Activated CD8-positive, alpha-beta memory T cell treated with anti-CD3 and anti-CD28 coated beads, Interleukin-2, amount 50 U/mL, for 24 hours (primary cell): ENCODE results near the gene GPRC5C.

Experiments
- DNase-seq: peaks from one replicate; pipeline ENCODE4 v3.0.0-alpha.2; 2020; ENCODE audit errors: extremely low read depth

The GPRC5C gene

GRCh38 chr17:74407384-74407783 lies 24.5 kb upstream of the GPRC5C start:
- DNase-seq, result no peak

GRCh38 chr17:74408262-74408661 lies 23.6 kb upstream of the GPRC5C start:
- DNase-seq, result no peak

- DNase-seq, result no peak
Measured at GRCh38 chr17:74408815-74409214, 23.1 kb upstream of the GPRC5C start.

DNA sequence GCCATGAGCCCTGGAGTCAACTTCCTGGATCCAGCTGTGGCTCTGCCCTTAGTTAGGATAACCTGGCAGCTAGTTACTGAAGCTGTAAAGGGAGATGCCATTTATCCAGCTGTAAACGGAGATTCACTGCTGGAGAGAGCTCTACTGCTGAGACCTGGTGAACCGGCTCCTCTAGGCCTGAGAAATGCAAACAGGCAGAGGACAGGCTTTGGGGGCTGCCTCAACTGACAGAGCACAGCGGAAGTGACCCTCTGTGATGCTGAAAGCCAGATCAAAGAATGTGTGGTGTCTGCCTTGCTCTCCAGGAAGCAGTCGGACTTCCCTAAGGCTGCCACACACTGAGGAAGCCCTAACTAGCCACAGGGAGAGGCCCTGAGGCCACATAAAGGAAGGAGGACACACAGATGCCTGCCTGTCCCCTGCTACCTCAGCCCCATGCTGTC lies 21.9 kb upstream of the GPRC5C start:
- no peak for DNase-seq

GRCh38 chr17:74412581-74412980 lies 19.3 kb upstream of the GPRC5C start:
- DNase-seq, result no peak

DNA sequence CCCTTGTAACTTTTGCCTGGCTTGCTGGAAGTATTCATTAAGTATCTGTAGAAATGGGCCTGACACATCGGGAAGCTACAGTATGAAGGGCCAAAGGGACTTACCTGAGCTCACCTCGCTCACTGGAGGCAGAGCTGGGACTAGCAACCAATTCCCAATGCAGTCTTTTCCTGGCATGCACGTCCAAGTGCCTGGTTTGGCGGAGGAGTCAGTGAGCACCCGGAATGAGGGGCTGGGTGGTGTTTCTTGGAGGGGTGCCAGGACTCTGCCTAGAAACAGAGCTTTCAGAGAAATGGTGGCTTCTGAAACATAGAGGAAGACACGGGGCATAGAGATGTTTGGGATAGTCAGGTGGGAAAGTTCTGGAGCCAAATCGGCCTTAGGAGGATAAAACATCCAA lies 18.4 kb upstream of the GPRC5C start:
- no peak for DNase-seq

- DNase-seq, result no peak
Measured at GRCh38 chr17:74414510-74414909, 17.4 kb upstream of the GPRC5C start.

DNA sequence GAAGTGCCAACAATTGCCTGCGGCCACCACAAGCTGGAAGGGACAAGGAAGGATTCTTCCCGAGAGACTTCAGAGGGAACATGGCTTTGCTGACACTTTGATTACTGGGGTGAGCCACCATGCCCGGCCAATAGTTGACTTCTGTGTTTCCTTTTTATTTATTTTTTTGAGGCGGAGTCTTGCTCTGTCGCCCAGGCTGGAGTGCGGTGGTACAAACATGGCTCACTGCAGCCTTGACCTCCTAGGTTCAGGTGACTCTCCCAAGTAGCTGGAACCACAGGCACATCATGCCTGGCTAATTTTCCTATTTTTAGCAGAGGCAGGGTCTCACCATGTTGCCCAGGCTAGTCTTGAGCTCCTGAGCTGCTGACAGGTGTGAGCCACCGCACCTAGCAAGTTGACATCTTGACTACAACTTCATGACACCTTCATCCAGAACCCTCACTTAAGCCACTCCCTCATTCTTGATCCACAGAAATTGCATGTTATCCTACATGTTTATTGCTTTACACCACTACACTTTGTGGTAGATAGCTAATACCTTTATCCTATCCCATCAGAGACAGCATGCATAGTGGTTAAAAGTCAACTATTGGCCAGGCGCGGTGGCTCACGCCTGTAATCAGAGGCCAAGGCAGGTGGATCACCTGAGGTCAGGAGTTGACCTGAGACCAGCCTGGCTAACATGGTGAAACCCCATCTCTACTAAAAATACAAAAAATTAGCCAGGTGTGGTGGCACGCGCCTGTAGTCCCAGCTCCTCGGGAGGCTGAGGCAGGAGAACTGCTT lies 16.1 kb upstream of the GPRC5C start:
- no peak for DNase-seq

DNA sequence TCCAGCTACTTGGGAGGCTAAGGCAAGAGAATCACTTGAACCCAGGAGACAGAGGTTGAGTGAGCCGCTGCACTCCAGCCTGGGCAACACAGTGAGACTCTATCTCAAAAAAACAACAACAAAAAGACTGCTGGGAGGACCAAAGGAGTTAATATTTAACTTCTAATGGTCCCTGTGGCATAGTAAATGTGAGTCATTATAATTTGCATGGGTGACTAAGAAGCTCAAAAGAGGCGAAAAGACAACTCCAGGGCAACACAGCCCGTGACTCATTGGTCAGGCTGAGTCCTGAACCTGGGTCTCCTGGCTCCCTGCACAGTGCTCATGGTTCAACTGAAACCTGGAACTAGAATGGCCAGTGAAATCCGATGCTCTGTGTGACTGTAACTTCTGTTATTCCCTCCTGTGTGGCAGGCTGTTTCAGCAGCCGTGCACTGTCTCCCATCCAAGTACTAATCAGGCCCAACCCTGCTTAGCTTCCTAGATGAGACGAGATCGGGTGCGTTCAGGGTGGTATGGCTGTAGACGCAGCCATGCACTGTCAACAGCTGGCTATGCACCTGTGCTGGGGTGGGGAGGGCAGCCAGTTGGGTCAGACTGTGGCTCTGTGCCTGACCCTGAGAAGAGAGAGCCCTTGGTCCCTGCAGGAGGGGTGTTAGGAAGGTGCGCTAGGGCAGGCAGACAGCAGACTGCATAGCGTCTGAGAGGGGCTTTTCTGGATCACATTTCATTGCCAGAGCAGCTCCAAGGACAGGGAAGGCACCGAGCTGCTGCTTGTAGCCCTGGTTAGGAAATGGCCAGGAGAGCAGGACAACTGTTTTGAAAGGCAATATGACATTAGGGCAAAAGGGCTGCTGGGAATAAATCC lies 14.5 kb upstream of the GPRC5C start:
- no peak for DNase-seq

- no peak for DNase-seq
Measured at GRCh38 chr17:74419928-74420411, 11.9 kb upstream of the GPRC5C start.

GRCh38 chr17:74424117-74424516 lies 7.8 kb upstream of the GPRC5C start:
- DNase-seq, result no peak

DNA sequence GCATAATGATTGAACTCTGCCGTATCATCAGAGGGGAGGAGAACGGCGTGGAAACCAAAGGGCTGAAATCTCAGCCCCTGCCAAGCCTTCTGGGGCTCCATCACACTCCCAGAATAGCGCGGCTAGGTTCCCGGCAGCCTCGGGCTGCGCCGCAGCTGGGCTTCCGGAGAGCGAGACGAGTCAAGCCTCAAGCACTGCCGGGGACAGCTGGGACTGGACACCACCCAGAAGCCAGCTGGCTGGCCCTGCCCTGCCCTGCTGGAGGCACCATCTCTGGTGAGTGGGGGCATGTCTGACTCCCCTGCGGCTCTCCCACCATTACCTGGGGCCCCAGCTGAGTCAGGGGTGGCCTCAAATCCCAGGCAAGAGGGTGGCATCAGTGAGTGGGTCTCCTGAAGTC lies 7.2 kb upstream of the GPRC5C start:
- no peak for DNase-seq

DNA sequence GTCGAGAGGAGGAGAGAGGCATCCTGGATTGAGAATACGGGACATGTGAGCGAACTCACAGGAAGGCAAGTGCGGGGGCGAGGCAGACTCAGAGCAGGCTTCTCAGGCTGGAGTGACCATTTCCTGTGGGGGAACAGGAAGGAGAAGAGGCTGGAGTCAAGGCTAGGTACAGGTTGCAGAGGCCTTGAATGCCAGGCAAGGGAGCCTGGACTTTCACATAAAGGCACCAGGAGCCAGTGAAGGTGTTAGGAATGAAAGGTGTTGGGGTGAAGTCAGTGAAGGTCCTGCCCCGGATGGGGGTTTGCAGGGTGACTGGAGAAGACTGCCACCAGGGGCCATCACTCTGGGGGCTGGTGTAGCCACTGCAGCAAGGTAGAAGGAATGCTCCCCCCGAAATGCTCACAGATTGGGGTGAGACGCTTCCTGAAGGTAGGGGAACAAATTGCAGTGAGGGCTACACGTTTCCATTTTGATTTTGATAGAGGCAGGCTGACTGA lies 5.3 kb upstream of the GPRC5C start:
- DNase-seq, result no peak

GRCh38 chr17:74427048-74427762 lies 4.7 kb upstream of the GPRC5C start:
- DNase-seq, result no peak

DNA sequence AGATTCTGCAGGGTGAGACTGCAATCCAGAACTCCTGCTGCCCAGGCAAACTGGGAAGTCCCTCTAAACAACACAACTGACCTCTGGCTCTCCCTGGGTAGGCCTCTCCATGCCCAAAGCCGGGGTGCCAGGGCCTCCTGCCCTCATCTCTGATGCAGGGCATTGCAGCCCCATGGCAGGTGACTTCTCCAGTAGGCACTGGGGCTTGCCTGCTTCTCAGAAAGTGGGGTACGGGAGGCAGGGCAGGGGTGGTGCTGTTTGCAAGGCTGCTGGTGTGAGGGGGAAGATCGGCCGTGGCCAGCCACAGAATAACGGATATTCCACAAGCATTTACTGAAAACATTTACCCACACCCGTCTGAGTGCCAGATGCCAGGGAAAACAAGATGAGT lies 4.1 kb upstream of the GPRC5C start:
- no peak for DNase-seq

DNA sequence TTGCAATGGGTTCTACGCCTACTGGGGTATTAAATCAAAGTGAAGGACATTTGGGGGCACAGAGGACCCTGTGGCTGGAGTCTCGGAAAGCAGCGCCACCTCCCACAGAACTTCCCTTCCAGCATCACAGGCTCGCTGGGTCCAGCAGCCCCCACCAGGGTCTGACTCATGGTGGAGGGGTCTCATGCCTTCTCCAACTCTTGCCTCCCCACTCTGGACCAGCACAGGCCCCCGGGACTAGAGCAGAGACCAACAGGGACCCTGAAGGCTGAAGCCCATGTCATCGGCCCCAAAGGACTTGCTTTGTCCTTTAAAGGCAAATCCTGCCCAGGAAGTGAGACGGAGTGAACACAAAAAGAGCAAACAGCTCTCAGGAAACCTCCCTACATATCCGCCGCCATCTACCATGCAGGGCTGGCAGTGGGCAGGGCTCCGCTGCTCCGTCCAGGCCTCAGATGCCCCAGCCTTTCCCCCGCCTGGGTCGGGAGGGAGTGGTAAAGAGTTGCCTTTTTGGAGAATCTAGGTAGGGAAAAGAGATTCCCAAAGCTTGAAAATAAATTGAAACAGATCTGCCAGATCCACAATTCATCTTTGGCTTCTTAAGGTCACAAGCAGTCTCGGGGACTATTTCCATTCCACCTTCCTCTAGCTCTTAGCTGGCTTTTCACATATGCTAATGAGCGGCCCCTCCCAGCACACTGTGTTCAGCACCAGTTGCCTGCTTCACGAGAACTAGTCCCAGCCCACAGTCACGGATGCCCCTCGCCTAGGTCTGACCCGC lies 2.1 kb upstream of the GPRC5C start:
- DNase-seq, result no peak

DNA sequence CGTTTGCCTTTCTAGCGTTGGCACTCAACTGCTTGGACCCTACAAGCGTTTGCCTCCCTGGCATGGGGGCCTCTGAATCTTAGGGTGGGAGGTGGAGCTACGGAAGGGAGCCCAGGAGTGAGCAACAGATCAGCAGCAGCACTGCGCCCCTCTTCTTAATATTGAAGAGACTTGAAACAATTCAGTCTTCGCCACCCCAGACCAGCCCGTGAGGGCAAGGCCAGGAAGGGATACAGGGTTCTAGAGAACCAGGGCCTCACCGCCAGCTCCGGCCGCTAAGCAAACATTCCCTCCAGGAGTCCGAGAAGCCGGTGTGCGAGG lies 1.5 kb upstream of the GPRC5C start:
- no peak for DNase-seq

DNA sequence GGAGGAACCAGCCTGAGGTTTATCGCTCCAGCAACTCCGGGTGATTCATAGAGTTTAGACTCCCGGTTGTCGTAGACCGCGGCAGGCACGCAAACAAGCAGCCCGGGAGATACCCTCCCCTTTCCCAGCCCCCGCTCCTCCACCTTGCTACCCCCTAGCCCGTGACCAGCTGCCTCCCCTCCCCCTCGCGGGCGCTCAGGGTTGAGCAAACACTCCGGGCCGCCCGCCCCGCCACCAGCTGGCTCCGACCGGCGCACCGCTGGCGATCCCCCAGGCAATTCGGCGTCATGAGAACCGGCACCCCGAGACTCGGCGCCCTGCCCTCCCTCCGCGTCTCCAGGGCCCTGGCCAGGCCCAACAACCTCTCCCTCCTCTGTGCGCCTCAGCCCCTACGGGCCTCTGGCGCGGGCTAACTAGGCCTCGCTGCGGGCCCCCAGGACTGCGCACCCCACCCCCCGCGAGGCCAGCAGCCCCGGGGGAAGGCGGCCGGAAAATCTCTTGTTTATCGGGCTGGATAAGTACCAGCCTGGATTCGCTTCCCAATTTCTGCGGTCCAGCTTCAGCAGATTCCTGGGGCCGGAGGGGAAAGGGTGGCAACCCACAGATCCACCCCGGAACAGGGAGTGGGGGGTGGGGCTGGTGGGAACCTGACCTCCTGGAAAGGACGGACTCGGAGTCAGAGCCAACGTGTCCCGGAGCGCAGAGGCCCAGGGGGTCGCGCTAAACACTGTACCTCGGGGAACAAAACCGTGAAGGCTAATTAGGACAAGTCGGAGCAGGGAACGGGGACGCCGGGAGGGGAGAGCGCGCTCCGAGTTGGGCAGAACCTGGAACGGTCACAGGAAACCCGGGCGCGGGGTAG lies 951 bp upstream of the GPRC5C start:
- DNase-seq, result no peak

GRCh38 chr17:74432424-74432690 lies 469 bp downstream of the GPRC5C start:
- DNase-seq, result no peak

DNA sequence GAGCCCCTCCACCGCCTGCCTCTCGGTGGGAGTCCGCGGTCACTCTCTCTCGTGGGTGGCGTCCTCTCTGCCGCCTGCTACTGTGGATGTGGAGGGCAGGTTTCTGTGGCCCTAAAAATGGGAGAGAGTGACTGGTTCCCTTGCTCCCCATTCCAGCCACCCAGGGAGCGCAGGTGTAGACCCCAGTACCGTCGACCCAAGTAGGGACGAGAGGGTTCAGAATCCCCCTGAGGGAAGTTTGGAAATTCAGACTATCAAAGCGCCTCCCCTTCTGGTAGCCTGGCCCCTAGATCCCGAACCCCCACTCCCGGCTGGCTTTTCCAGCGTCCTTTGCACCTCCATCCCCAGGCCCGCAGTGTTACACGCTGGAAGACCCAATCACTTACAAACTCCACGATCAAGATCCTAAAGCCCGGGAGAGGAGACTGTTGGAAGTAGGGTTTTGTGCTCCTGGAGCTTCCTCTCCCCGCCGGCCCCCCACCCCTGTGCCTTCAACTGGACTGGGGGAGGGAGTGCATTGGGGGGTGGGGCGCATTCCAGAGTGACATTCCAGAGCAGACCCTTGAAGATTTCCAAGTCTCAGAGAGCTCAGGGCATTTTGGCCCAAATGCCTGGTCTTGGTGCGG lies 991 bp downstream of the GPRC5C start:
- DNase-seq, result no peak
